Naive thymus-derived CD8-positive, alpha-beta T cell (primary cell): ENCODE data around the gene LIPK. TPM values are rescaled to one million over a fixed set of nuclear protein-coding genes. Genes with fewer than 3 reads are reported as not detected.
"Not testable (repeated sequence)": the region's sequence is repeated elsewhere in the genome, so short reads cannot be mapped to it uniquely, and the experiment has no call there.

ENCODE experiments used
- ATAC-seq, 2 donors: fragments of 150-1000 bp; cut with Tn5 transposase in 1 of 2; sonication (Bioruptor Pico), chemical (Tn5 transposase) in 1 of 2; 1 replicate in 1 of 2; 2 replicates in 1 of 2; pipeline ENCODE4 v1.10.0; 2021; ENCODE audit warnings: mild to moderate bottlenecking in 2 of 2, moderate library complexity in 2 of 2
- POLR2A ChIA-PET: fragments of 350-600 bp; sonication (Branson Sonifier 250); formaldehyde crosslinking; loops from one replicate; lab custom pipeline; 2021; ENCODE audit warnings: antibody characterized with exemption; lab: Charles Lee
- DNase-seq, 10 donors: peaks; one replicate each; pipeline versions ENCODE4 v3.0.0 to v3.0.0-alpha.2; 2020 to 2022
- H3K27ac Mint-ChIP-seq, 10 donors: one replicate each; pipeline ENCODE4 v1.8.0; 2020 to 2022; ENCODE audit warnings: mild to moderate bottlenecking in 10 of 10, mixed read lengths in 10 of 10, moderate library complexity in 4 of 10, inconsistent platforms in 1 of 10
- H3K27me3 Mint-ChIP-seq, 5 donors: one replicate each; pipeline ENCODE4 v1.8.0; 2021 to 2022; ENCODE audit warnings: mixed read lengths in 5 of 5
- H3K36me3 Mint-ChIP-seq, 3 donors: one replicate each; pipeline ENCODE4 v1.8.0; 2020 to 2022; ENCODE audit warnings: mixed read lengths in 3 of 3, mild to moderate bottlenecking in 2 of 3, inconsistent platforms in 1 of 3
- H3K4me1 Mint-ChIP-seq, 4 donors: one replicate each; pipeline ENCODE4 v1.8.0; 2021 to 2022; ENCODE audit warnings: mixed read lengths in 4 of 4
- H3K4me3 Mint-ChIP-seq, 10 donors: one replicate each; pipeline ENCODE4 v1.8.0; 2020 to 2022; ENCODE audit warnings: mild to moderate bottlenecking in 10 of 10, mixed read lengths in 10 of 10, moderate library complexity in 6 of 10, inconsistent platforms in 1 of 10
- H3K9me3 Mint-ChIP-seq, 9 donors: one replicate each; pipeline ENCODE4 v1.8.0; 2020 to 2022; ENCODE audit warnings: mixed read lengths in 9 of 9, mild to moderate bottlenecking in 3 of 9, inconsistent platforms in 1 of 9, moderate library complexity in 1 of 9
- polyA plus RNA-seq, 3 donors: library from polyadenylated mRNA; unstranded; fragments of 300-500 nt; fragmentation: Illumina TruSeq; gene quantifications; one replicate each; pipeline ENCODE4 v1.2.3, GENCODE V29; 2021
- total RNA-seq, 8 experiments: library from RNA in 2 of 8; stranded (reverse) in 2 of 8; gene quantifications; one replicate each; pipeline ENCODE4 v1.2.3 and lab custom pipeline; 2021 to 2026

LIPK gene, protein sequence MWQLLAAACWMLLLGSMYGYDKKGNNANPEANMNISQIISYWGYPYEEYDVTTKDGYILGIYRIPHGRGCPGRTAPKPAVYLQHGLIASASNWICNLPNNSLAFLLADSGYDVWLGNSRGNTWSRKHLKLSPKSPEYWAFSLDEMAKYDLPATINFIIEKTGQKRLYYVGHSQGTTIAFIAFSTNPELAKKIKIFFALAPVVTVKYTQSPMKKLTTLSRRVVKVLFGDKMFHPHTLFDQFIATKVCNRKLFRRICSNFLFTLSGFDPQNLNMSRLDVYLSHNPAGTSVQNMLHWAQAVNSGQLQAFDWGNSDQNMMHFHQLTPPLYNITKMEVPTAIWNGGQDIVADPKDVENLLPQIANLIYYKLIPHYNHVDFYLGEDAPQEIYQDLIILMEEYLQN
- not detected for total RNA-seq
- polyA plus RNA-seq: not detected
- total RNA-seq (lab: John Stamatoyannopoulos, UW): 0 reads per million in 6 experiments

DNA sequence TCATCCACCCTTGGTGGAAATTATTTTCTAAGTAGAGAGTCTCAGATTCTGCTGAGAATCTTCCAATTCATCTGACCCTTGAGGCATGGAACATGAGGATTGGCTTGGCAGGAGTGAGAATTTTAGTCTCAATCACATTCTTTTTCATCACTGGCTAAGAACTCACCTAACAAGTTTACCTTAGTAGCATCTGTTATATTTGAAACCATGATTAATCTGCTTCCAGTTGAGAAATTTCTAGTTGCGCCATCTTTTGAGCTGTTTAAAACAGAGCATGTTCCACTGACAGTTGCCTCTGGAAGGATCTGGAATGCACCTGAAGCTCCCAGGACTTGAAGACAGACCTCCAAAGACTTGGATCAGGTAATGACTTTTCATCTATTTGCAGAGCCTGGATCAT, at the start of gene LIPK:
TSS of gene LIPK (plus strand) at position 292 of the 400 bp plus-strand sequence. CDS start 18,295 bp downstream, outside the sequence.
- Mint-ChIP-seq H3K4me3 (no peak within 1 kb of the TSS), H3K9me3 (no peaks in the 10 kb centered on the region), H3K36me3 (no peaks in the 10 kb centered on the region), H3K4me1 (no peaks in the 10 kb centered on the region), H3K27me3 (no peaks in the 10 kb centered on the region), H3K27ac (no peak within 1 kb of the TSS)
- ATAC-seq (no peak), DNase-seq (no peak)
- POLR2A ChIA-PET: no interaction called here

DNA sequence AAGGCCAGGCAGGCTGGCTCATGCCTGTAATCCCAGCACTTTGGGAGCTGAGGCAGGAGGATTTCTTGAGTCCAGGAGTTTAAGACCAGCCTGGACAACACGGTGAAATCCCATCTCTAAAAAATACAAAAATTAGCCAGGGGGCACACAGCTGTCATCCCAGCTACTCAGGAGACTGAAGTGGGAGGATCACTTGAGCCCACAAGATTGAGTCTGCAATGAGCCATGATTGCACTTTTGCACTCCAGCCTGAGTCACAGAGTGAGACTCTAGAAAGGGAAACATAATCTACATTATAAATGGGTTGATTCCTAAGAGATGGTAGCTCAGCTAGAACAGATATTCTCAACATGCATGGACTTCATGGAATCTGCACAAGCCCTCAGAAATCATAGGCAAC, 48.1 kb upstream of the LIPK start:
- Mint-ChIP-seq H3K27ac (no peak overlapping the region), H3K27me3 (peaks cover 0 to 7% (median 2%) of the 10 kb centered on the region in 5 donors), H3K9me3 (no peaks in the 10 kb centered on the region), H3K36me3 (no peaks in the 10 kb centered on the region), H3K4me1 (no peaks in the 10 kb centered on the region), H3K4me3 (no peak overlapping the region)
- DNase-seq (no peak), ATAC-seq (no peak)
- POLR2A ChIA-PET: no interaction called here

DNA sequence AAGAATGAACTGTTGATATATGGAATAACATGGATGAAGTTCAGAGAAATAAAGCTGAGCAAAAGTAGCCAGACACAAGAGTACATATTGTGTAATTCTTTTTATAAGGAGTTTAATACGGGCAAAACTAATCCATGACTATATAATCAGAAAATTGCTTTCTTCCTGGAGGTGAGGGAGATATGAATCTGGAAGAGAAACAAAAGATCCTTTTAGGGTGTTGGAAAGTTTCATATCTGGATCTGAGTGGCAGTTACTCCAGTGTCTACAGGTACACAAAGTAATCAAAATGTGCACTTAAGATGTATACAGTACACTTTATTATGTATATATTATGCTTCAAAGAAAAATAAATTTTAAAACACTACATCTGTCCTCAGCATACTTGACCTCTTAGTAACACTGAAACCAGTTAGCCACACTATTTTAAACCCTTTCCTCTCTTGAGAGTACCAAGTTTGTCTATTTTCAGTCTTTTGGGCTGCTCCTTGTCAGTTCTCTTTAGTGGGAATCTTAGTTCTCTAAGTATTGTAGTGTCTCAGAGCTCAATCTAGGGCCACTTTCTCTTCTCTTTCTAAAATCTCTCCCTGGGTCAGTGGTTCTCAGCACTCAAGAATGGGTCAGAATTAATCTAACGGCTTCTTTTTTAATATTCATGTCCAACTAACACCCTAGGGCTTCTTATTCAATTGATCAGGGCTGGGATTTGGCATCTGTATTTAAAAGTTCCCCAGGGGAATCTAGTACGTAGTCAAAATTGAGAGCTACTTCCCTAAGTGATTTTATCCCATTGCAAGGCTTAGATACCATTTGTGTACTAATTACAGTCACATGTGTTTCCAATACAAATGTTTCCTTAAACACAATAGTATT, 46.1 kb upstream of the LIPK start:
- no peaks in the 10 kb centered on the region for H3K4me1 Mint-ChIP-seq
- peaks cover 0 to 11% (median 2%) of the 10 kb centered on the region in 5 donors for H3K27me3 Mint-ChIP-seq
- peaks cover 0 to 2% (median 0%) of the 10 kb centered on the region in 9 donors for H3K9me3 Mint-ChIP-seq
- H3K36me3 Mint-ChIP-seq: no peaks in the 10 kb centered on the region
- POLR2A ChIA-PET: no interaction called here
- no peak overlapping the region for H3K27ac Mint-ChIP-seq
- no peak overlapping the region for H3K4me3 Mint-ChIP-seq
- ATAC-seq: no peak
- no peak for DNase-seq

DNA sequence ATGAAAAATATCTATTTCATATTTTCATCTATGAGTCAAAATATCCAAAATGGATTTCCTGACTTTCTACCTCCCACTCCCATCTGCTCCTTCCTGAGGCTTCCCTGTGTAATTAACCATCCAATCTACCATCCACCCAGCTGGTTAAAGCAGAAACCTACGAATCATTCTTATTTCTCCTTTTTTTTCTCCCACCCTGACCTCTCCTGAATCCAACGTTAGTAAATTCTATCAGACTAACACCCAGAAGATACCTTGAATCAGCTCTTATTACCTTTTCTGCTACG, 45.5 kb upstream of the LIPK start:
- Mint-ChIP-seq H3K36me3 (no peaks in the 10 kb centered on the region), H3K9me3 (peaks cover 0 to 2% (median 0%) of the 10 kb centered on the region in 9 donors), H3K27ac (no peak overlapping the region), H3K4me1 (no peaks in the 10 kb centered on the region), H3K4me3 (no peak overlapping the region), H3K27me3 (peaks cover 0 to 11% (median 2%) of the 10 kb centered on the region in 5 donors)
- ATAC-seq (no peak), DNase-seq (no peak)
- POLR2A ChIA-PET: no interaction called here

DNA sequence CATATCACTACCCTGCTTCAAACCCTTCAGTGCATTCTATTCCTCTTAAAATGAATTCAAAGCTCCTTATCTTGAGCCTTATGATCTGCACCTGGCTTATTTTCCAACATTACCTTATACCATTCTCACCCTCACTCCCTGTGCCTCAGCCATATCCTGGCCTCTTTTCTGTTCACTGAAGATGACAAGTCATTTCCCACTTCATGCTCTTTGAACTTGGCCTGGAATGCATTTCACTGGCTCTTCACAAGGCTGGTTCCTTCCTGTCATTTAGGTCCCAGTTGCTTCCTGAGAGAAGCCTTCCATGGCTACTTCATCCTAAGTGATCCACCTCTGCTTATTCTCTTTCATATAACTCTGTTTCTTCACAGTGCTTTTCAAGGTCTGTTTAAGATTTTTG, 45.0 kb upstream of the LIPK start:
- H3K36me3 Mint-ChIP-seq: no peaks in the 10 kb centered on the region
- peaks cover 0 to 2% (median 0%) of the 10 kb centered on the region in 9 donors for H3K9me3 Mint-ChIP-seq
- H3K4me3 Mint-ChIP-seq: no peak overlapping the region
- no peaks in the 10 kb centered on the region for H3K4me1 Mint-ChIP-seq
- DNase-seq (no peak), ATAC-seq (no peak)
- POLR2A ChIA-PET: no interaction called here
- H3K27me3 Mint-ChIP-seq: peaks cover 0 to 11% (median 2%) of the 10 kb centered on the region in 5 donors
- no peak overlapping the region for H3K27ac Mint-ChIP-seq

DNA sequence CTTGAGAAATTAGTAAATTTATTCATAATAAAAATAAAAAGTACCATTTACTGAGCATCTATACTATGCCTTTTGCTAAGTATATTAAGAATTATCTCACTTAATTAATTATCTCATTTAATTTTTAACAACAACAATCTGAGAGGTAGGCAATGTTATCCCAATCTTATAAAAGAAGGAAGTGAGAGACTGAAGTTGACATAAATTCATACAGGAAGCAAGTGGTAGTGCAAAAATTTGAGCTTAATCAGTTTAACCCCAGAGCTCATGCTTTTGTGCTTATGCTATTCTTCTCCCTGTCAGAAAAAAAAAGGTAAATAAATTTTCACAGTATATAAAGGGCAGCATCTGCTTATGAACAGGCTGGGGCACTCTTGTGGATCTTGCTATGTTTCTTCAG, 44.5 kb upstream of the LIPK start:
- DNase-seq: no peak
- no peak overlapping the region for H3K4me3 Mint-ChIP-seq
- no peaks in the 10 kb centered on the region for H3K4me1 Mint-ChIP-seq
- peaks cover 0 to 2% (median 0%) of the 10 kb centered on the region in 9 donors for H3K9me3 Mint-ChIP-seq
- H3K27ac Mint-ChIP-seq: no peak overlapping the region
- peaks cover 0 to 11% (median 2%) of the 10 kb centered on the region in 5 donors for H3K27me3 Mint-ChIP-seq
- POLR2A ChIA-PET: no interaction called here
- no peaks in the 10 kb centered on the region for H3K36me3 Mint-ChIP-seq
- no peak for ATAC-seq

DNA sequence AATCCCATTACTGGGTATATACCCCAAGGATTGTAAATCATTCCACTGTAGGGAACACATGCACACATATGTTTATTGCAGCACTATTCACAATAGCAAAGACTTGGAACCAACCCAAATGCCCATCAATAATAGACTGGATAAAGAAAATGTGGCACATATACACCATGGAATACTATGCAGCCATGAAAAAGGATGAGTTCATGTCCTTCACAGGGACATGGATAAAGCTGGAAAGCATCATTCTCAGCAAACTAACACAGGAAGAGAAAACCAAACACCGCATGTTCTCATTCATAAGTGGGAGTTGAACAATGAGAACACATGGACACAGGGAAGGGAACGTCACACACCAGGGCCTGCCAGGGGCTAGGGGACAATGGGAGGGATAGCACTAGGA, 42.9 kb upstream of the LIPK start:
- ATAC-seq, H3K27ac Mint-ChIP-seq, H3K36me3 Mint-ChIP-seq, POLR2A ChIA-PET, DNase-seq, H3K9me3 Mint-ChIP-seq, H3K4me3 Mint-ChIP-seq, H3K4me1 Mint-ChIP-seq: not testable (repeated sequence)
- H3K27me3 Mint-ChIP-seq: peaks cover 0 to 11% (median 3%) of the 10 kb centered on the region in 5 donors

DNA sequence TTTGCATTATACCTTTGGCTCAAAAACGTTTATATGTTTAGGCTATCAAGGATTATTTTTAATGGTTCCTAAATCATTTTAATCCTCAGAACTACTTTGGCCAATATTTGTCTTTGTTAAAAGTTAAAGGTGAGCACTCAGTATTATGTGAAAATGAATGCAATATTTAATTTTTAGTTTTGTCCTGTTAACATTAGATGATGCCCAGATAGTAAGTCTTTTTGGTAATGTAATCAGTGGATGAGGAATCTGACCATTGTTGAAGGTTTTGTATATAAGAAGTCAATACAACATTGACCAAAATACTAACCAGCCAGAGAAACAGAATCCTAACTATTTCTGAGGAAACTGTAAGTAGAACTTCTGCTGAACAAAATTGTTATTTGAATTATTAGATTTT, 41.9 kb upstream of the LIPK start, which contains the start of gene LIPF:
TSS of gene LIPF (plus strand) at position 301 of the 400 bp plus-strand sequence. CDS start 2,856 bp downstream, outside the sequence.
- Mint-ChIP-seq H3K27me3 (peaks cover 0 to 11% (median 3%) of the 10 kb centered on the region in 5 donors), H3K27ac (no peak within 1 kb of the TSS), H3K36me3 (no peaks in the 10 kb centered on the region), H3K4me3 (no peak within 1 kb of the TSS), H3K4me1 (no peaks in the 10 kb centered on the region), H3K9me3 (peaks cover 0 to 2% (median 0%) of the 10 kb centered on the region in 9 donors)
- no peak for ATAC-seq
- DNase-seq: no peak
- POLR2A ChIA-PET: no interaction called here

DNA sequence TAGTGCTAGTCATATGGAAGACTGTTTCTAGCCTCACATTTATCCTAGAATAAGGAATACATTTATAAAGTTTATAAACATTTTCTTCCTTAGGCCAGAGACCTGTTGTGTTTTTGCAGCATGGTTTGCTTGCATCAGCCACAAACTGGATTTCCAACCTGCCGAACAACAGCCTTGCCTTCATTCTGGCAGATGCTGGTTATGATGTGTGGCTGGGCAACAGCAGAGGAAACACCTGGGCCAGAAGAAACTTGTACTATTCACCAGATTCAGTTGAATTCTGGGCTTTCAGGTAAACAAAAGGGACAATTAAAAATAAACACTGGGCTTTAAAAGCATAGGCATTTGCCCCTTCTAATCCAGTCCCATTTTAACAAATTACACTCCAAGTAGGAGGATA, 37.6 kb upstream of the LIPK start:
- POLR2A ChIA-PET: no interaction called here
- Mint-ChIP-seq H3K9me3 (no peaks in the 10 kb centered on the region), H3K36me3 (no peaks in the 10 kb centered on the region), H3K27ac (no peak overlapping the region), H3K27me3 (peaks cover 0 to 3% (median 0%) of the 10 kb centered on the region in 5 donors), H3K4me3 (no peak overlapping the region), H3K4me1 (no peaks in the 10 kb centered on the region)
- DNase-seq (no peak), ATAC-seq (no peak)

DNA sequence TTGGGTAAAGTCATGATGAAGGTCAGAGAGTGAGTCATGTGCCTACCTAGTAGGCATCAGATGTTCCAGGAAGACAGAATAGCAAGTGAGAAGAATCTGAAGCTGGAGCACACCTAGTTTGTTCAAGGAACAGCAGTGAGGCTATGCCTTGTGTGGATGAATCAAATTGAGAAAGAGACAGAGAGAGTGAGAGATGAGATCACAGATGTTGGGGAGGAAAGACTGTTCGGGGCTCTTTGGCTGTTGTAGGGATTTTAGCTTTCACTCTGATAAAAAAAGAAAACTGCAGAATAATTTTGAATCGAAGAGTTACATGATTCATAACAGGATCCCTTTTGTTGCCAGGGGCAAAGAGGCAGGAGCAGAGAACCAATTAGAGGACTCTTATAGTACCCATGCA, 35.6 kb upstream of the LIPK start:
- POLR2A ChIA-PET: no interaction called here
- Mint-ChIP-seq H3K4me1 (no peaks in the 10 kb centered on the region), H3K4me3 (no peak overlapping the region), H3K36me3 (no peaks in the 10 kb centered on the region), H3K9me3 (no peaks in the 10 kb centered on the region), H3K27me3 (peaks cover 0 to 7% (median 0%) of the 10 kb centered on the region in 5 donors), H3K27ac (no peak overlapping the region)
- DNase-seq: no peak
- no peak for ATAC-seq

DNA sequence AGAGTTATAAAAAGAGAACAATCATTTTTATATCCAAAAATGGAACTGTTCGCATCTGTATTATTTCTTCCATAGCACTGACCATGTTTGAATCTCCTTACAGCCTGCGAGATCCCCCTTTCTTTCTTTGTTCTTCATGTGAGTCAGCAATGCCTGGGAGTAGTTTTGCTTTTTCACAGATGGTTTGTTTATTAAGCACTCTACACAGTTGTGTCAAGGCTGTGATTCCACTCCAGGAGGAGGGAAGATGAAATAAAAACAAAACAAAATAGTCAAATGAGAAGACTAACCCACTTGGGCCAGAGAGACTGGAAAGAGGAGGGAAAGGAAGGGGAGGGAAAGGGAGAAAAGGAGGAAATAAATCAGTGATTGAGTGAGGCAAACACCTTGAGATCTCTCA, 34.0 kb upstream of the LIPK start:
- Mint-ChIP-seq H3K9me3 (no peaks in the 10 kb centered on the region), H3K27ac (no peak overlapping the region), H3K4me1 (no peaks in the 10 kb centered on the region), H3K27me3 (peaks cover 0 to 11% (median 2%) of the 10 kb centered on the region in 5 donors), H3K4me3 (no peak overlapping the region), H3K36me3 (no peaks in the 10 kb centered on the region)
- POLR2A ChIA-PET: no interaction called here
- no peak for DNase-seq
- no peak for ATAC-seq

DNA sequence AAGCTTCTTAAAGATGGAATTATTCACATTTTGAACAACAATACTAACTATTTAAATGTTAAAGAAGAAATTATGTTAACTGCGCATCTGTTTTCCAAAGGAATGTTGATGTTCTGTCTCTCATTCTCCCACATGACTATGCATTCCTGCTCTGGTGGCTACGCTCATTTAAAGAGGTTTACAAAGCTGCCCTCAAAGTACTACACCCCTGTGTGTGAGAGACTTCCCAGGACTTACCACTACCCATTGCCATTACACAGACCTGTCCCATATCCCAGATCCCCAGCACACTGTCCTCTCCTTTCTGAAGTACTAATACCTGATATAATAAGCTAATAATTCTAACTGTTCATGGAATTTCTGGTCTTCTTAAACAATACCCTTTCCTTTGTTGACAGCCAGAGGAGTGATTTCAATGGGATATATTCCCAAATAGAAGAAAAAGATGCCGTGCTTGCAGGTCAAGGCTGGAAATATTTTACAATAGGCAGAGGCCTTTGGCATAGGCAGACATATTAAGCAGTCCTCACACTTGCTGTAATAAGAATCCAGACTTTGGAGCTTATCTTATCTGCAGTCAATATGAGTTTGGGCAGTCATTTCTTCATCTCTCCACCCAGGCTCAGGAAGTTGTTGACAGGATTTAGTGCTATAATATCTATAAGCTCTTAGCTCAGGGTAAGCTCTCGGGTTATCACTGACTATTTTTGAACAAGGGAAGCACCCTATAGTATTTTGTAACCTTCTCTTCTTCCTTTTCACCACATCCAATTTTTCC, 29.6 kb upstream of the LIPK start:
- Mint-ChIP-seq H3K9me3 (no peaks in the 10 kb centered on the region), H3K27ac (no peak overlapping the region), H3K4me3 (no peak overlapping the region), H3K27me3 (peaks cover 0 to 9% (median 0%) of the 10 kb centered on the region in 5 donors), H3K36me3 (no peaks in the 10 kb centered on the region), H3K4me1 (no peaks in the 10 kb centered on the region)
- POLR2A ChIA-PET: no interaction called here
- no peak for DNase-seq
- ATAC-seq: no peak
